Medulla oblongata (tissue), 1 donor: Measurements from ENCODE around the gene L2HGDH.
"Not testable (repeated sequence)": the region's sequence is repeated elsewhere in the genome, so short reads cannot be mapped to it uniquely, and the experiment has no call there.

Source experiments
- DNase-seq: peaks from one replicate; pipeline ENCODE4 v3.0.0-alpha.2; 2015; ENCODE audit errors: extremely low spot score

Gene L2HGDH

GRCh38 chr14:50311972-50312733 is at the start of gene L2HGDH, which contains the start of gene DMAC2L:
L2HGDH (minus strand) TSS chr14:50312229; CDS start chr14:50312150, 79 bp downstream.
DMAC2L (plus strand) TSS chr14:50312324; CDS start chr14:50321488, 9,164 bp downstream.
- DNase-seq = peak; percentile 98

- DNase-seq = no peak
Observed at GRCh38 chr14:50360851-50361250, 48.8 kb upstream of the L2HGDH start.

GRCh38 chr14:50360093-50360492 is 48.1 kb upstream of the L2HGDH start:
- DNase-seq = no peak

GRCh38 chr14:50359631-50360030 is 47.6 kb upstream of the L2HGDH start:
- no peak for DNase-seq

- no peak for DNase-seq
Observed at GRCh38 chr14:50357753-50358395, 45.8 kb upstream of the L2HGDH start.

- no peak for DNase-seq
Observed at GRCh38 chr14:50357124-50357523, 45.1 kb upstream of the L2HGDH start.

- DNase-seq = not testable (repeated sequence)
Observed at GRCh38 chr14:50356283-50356682, 44.3 kb upstream of the L2HGDH start.

GRCh38 chr14:50355692-50356091 is 43.7 kb upstream of the L2HGDH start:
- no peak for DNase-seq

GRCh38 chr14:50354527-50354926 is 42.5 kb upstream of the L2HGDH start:
- DNase-seq = no peak

GRCh38 chr14:50353126-50353525 is 41.1 kb upstream of the L2HGDH start:
- no peak for DNase-seq

- no peak for DNase-seq
Observed at GRCh38 chr14:50352584-50352983, 40.6 kb upstream of the L2HGDH start.

GRCh38 chr14:50350975-50351374 is 38.9 kb upstream of the L2HGDH start:
- no peak for DNase-seq

- no peak for DNase-seq
Observed at GRCh38 chr14:50348933-50349332, 36.9 kb upstream of the L2HGDH start.

- DNase-seq = no peak
Observed at GRCh38 chr14:50347521-50347920, 35.5 kb upstream of the L2HGDH start.

GRCh38 chr14:50345846-50346422 is 33.9 kb upstream of the L2HGDH start:
- peak; percentile 21 for DNase-seq

- no peak for DNase-seq
Observed at GRCh38 chr14:50344876-50345563, 33.0 kb upstream of the L2HGDH start.

- DNase-seq = no peak
Observed at GRCh38 chr14:50344116-50344775, 32.2 kb upstream of the L2HGDH start.

- DNase-seq = no peak
Observed at GRCh38 chr14:50343434-50343833, 31.4 kb upstream of the L2HGDH start.

GRCh38 chr14:50342221-50343078 is 30.4 kb upstream of the L2HGDH start:
- peak; percentile 91 for DNase-seq

- DNase-seq = no peak
Observed at GRCh38 chr14:50340963-50341362, 28.9 kb upstream of the L2HGDH start.

- DNase-seq = no peak
Observed at GRCh38 chr14:50340045-50340444, 28.0 kb upstream of the L2HGDH start.
